Nephron progenitor cell (in vitro differentiated cells): ENCODE data around the gene CEP63.

Experiments used
- DNase-seq: peaks from one replicate; pipeline ENCODE4 v3.0.0; 2021
- H3K27ac Mint-ChIP-seq: 2 replicates; pipeline ENCODE4 v1.8.0; 2021; ENCODE audit warnings: mild to moderate bottlenecking, moderate library complexity, mixed read lengths
- H3K27me3 Mint-ChIP-seq: 2 replicates; pipeline ENCODE4 v1.8.0; 2021; ENCODE audit warnings: mild to moderate bottlenecking, low read depth, mixed read lengths; ENCODE audit not compliant: poor library complexity
- H3K36me3 Mint-ChIP-seq: 2 replicates; pipeline ENCODE4 v1.8.0; 2021; ENCODE audit warnings: low read depth, mixed read lengths
- H3K4me1 Mint-ChIP-seq: 2 replicates; pipeline ENCODE4 v1.8.0; 2021; ENCODE audit warnings: mixed read lengths
- H3K4me3 Mint-ChIP-seq: 2 replicates; pipeline ENCODE4 v1.8.0; 2021; ENCODE audit warnings: mild to moderate bottlenecking, moderate library complexity, mixed read lengths
- H3K9me3 Mint-ChIP-seq: 2 replicates; pipeline ENCODE4 v1.8.0; 2021; ENCODE audit warnings: mild to moderate bottlenecking, moderate library complexity, mixed read lengths
- TF ChIP-seq, protein P1 (sequence below): fragments of 200-600 bp; sonication (generic); IDR thresholded peaks from 2 replicates; pipeline ENCODE4 v1.5.0; 2021; ENCODE audit warnings: antibody characterized with exemption

CEP63 gene

DNA sequence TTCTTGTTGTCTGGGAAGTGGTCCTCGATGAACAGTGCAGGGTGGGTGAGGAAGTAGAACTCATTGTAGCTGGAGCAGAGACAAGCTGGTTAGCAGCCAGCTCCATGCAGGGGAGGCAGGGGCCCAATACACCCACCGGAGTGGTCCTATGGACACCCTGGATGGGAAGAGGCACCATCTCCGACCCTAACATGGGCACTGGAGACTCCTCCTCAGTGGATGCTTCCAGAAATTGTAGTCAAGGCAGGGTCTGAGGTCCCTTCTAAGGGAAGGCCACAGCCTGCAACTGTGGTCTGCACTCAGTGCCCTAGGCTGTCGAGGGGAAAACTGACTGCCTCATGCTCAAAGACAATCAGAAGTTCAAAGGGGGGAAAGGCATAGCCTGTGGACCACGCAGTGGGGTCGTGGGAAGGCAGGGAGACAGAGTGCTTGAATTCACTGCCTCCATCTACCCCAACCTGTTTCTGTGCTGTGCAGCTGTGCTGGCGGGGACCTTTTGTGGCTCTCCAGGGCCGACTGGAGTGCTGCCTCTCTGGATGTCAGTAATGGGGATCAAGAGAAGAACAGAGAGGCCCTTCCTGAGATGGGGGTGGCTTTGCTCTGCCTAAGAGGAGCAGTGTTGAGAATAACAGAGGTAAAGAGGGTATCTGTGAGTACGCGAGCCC is 123.0 kb downstream of the CEP63 start:
- peaks cover 33% of the 10 kb centered on the region for H3K4me1 Mint-ChIP-seq
- H3K36me3 Mint-ChIP-seq = no peaks in the 10 kb centered on the region
- DNase-seq = no peak
- H3K9me3 Mint-ChIP-seq = no peaks in the 10 kb centered on the region
- H3K27me3 Mint-ChIP-seq = peaks cover 21% of the 10 kb centered on the region
- no peak overlapping the region for H3K4me3 Mint-ChIP-seq
- H3K27ac Mint-ChIP-seq = no peak overlapping the region
- TF ChIP-seq, protein P1, sequence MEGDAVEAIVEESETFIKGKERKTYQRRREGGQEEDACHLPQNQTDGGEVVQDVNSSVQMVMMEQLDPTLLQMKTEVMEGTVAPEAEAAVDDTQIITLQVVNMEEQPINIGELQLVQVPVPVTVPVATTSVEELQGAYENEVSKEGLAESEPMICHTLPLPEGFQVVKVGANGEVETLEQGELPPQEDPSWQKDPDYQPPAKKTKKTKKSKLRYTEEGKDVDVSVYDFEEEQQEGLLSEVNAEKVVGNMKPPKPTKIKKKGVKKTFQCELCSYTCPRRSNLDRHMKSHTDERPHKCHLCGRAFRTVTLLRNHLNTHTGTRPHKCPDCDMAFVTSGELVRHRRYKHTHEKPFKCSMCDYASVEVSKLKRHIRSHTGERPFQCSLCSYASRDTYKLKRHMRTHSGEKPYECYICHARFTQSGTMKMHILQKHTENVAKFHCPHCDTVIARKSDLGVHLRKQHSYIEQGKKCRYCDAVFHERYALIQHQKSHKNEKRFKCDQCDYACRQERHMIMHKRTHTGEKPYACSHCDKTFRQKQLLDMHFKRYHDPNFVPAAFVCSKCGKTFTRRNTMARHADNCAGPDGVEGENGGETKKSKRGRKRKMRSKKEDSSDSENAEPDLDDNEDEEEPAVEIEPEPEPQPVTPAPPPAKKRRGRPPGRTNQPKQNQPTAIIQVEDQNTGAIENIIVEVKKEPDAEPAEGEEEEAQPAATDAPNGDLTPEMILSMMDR = no peak

- no peaks in the 10 kb centered on the region for H3K9me3 Mint-ChIP-seq
- no peaks in the 10 kb centered on the region for H3K36me3 Mint-ChIP-seq
- TF ChIP-seq, protein P1 = no peak
- DNase-seq = peak; percentile 21
- no peak overlapping the region for H3K4me3 Mint-ChIP-seq
- H3K27me3 Mint-ChIP-seq = peaks cover 21% of the 10 kb centered on the region
- H3K27ac Mint-ChIP-seq = no peak overlapping the region
- peaks cover 33% of the 10 kb centered on the region for H3K4me1 Mint-ChIP-seq
Measured at GRCh38 chr3:134609821-134610431, 124.1 kb downstream of the CEP63 start.

- DNase-seq = no peak
- peaks cover 33% of the 10 kb centered on the region for H3K4me1 Mint-ChIP-seq
- no peak overlapping the region for H3K4me3 Mint-ChIP-seq
- H3K36me3 Mint-ChIP-seq = no peaks in the 10 kb centered on the region
- peaks cover 21% of the 10 kb centered on the region for H3K27me3 Mint-ChIP-seq
- H3K9me3 Mint-ChIP-seq = no peaks in the 10 kb centered on the region
- TF ChIP-seq, protein P1 = no peak
- no peak overlapping the region for H3K27ac Mint-ChIP-seq
Measured at GRCh38 chr3:134610432-134611385, 124.9 kb downstream of the CEP63 start.

- Mint-ChIP-seq H3K27me3 (peaks cover 18% of the 10 kb centered on the region), H3K9me3 (no peaks in the 10 kb centered on the region), H3K4me3 (no peak overlapping the region), H3K4me1 (peaks cover 33% of the 10 kb centered on the region), H3K27ac (no peak overlapping the region), H3K36me3 (no peaks in the 10 kb centered on the region)
- TF ChIP-seq, protein P1 = no peak
- no peak for DNase-seq
Measured at GRCh38 chr3:134611516-134611915, 125.7 kb downstream of the CEP63 start.

- Mint-ChIP-seq H3K27me3 (peaks cover 20% of the 10 kb centered on the region), H3K4me1 (peaks cover 33% of the 10 kb centered on the region), H3K4me3 (no peak overlapping the region), H3K36me3 (no peaks in the 10 kb centered on the region), H3K27ac (no peak overlapping the region), H3K9me3 (no peaks in the 10 kb centered on the region)
- no peak for DNase-seq
- TF ChIP-seq, protein P1 = no peak
Measured at GRCh38 chr3:134613006-134613520, 127.2 kb downstream of the CEP63 start.
